GM12875 (cell line): Measurements from ENCODE around the gene LIMS1.
A peak's percentile ranks its signal among the peaks of the same experiment; 100 is the strongest.

ENCODE experiments used
- H3K4me3 ChIP-seq: one replicate; pipeline ENCODE4 v1.5.1; 2011; ENCODE audit warnings: low read depth, low read length, control low read depth
- CTCF ChIP-seq: IDR thresholded peaks from 2 replicates; pipeline ENCODE4 v1.5.1; 2011; ENCODE audit warnings: low read depth, mild to moderate bottlenecking, control low read depth, inconsistent platforms, low read length, moderate library complexity, borderline replicate concordance; ENCODE audit not compliant: insufficient read depth

Gene LIMS1

GRCh38 chr2:108580050-108580449 is 45.8 kb downstream of the LIMS1 start:
- TF ChIP-seq CTCF, result no peak
- H3K4me3 ChIP-seq, result no peak overlapping the region

- no peak overlapping the region for H3K4me3 ChIP-seq
- TF ChIP-seq CTCF, result peak; percentile 72
These were observed 49.7 kb downstream of the LIMS1 start for GRCh38 chr2:108583903-108584520.

GRCh38 chr2:108585436-108585835 is 51.2 kb downstream of the LIMS1 start:
- H3K4me3 ChIP-seq, result no peak overlapping the region
- no peak for TF ChIP-seq CTCF

- H3K4me3 ChIP-seq, result no peak overlapping the region
- TF ChIP-seq CTCF, result no peak
These were observed 51.8 kb downstream of the LIMS1 start for GRCh38 chr2:108586116-108586515.

- TF ChIP-seq CTCF, result no peak
- no peak overlapping the region for H3K4me3 ChIP-seq
These were observed 52.4 kb downstream of the LIMS1 start for GRCh38 chr2:108586631-108587030.

- no peak for TF ChIP-seq CTCF
- H3K4me3 ChIP-seq, result no peak overlapping the region
These were observed 53.4 kb downstream of the LIMS1 start for GRCh38 chr2:108587621-108588020.

- H3K4me3 ChIP-seq, result no peak overlapping the region
- no peak for TF ChIP-seq CTCF
These were observed 53.9 kb downstream of the LIMS1 start for GRCh38 chr2:108588070-108588668.
